Measurements from ENCODE around the gene ERICH4. TPM values are rescaled to one million over a fixed set of nuclear protein-coding genes. Genes with fewer than 3 reads are reported as not detected.

ERICH4 gene
- total RNA-seq, 1 donor from 2014 or later = not detected

GRCh38 chr19:41439441-41440222, 3.3 kb upstream of the ERICH4 start, which contains the start of gene DMAC2:
DMAC2 (minus strand) TSS chr19:41439912; CDS start chr19:41439899, 13 bp downstream.
- peak; percentile 96 for DNase-seq (ENCODE audit: low read depth)
- H3K4me3 ChIP-seq (ENCODE audit: low read depth, low read length) = peak within 1 kb of the TSS; percentile 60
- TF ChIP-seq CTCF (IDR thresholded peaks at IDR 0.05; ENCODE audit: insufficient read depth, low read length, severe bottlenecking) = peak; percentile 68
- peak; percentile 66 for FAIRE-seq
- no peaks in the 10 kb centered on the region for H3K27me3 ChIP-seq (ENCODE audit: control insufficient read depth, insufficient read depth, low read length)
- H3K36me3 ChIP-seq (ENCODE audit: control insufficient read depth, insufficient read depth, low read length) = peaks cover 6% of the 10 kb centered on the region

GRCh38 chr19:41441321-41441945, 1.5 kb upstream of the ERICH4 start:
- no peak for TF ChIP-seq CTCF (IDR thresholded peaks at IDR 0.05; ENCODE audit: insufficient read depth, low read length, severe bottlenecking)
- peak; percentile 9 for DNase-seq (ENCODE audit: low read depth)

GRCh38 chr19:41443813-41444455, 978 bp downstream of the ERICH4 start:
- Histone ChIP-seq H3K27me3 (ENCODE audit: control insufficient read depth, insufficient read depth, low read length) (no peaks in the 10 kb centered on the region), H3K36me3 (ENCODE audit: control insufficient read depth, insufficient read depth, low read length) (no peaks in the 10 kb centered on the region), H3K4me3 (ENCODE audit: low read depth, low read length) (no peak overlapping the region)
- FAIRE-seq (no peak), DNase-seq (ENCODE audit: low read depth) (no peak)
- TF ChIP-seq CTCF (IDR thresholded peaks at IDR 0.05; ENCODE audit: insufficient read depth, low read length, severe bottlenecking) = no peak

More at GRCh38 chr19:41441321-41441945, 1.5 kb upstream of the ERICH4 start:
- no peak for FAIRE-seq
- Histone ChIP-seq H3K36me3 (ENCODE audit: control insufficient read depth, insufficient read depth, low read length) (peaks cover 3% of the 10 kb centered on the region), H3K4me3 (ENCODE audit: low read depth, low read length) (no peak overlapping the region), H3K27me3 (ENCODE audit: control insufficient read depth, insufficient read depth, low read length) (no peaks in the 10 kb centered on the region)

- FAIRE-seq (no peak), DNase-seq (ENCODE audit: low read depth) (no peak)
- no peaks in the 10 kb centered on the region for H3K36me3 ChIP-seq (ENCODE audit: control insufficient read depth, insufficient read depth, low read length)
- H3K4me3 ChIP-seq (ENCODE audit: low read depth, low read length) = no peak overlapping the region
- no peaks in the 10 kb centered on the region for H3K27me3 ChIP-seq (ENCODE audit: control insufficient read depth, insufficient read depth, low read length)
- no peak for TF ChIP-seq CTCF (IDR thresholded peaks at IDR 0.05; ENCODE audit: insufficient read depth, low read length, severe bottlenecking)
Measured at GRCh38 chr19:41445575-41445974, 2.6 kb downstream of the ERICH4 start.

GRCh38 chr19:41447732-41448332, 4.9 kb downstream of the ERICH4 start:
- no peaks in the 10 kb centered on the region for H3K36me3 ChIP-seq (ENCODE audit: control insufficient read depth, insufficient read depth, low read length)
- TF ChIP-seq CTCF (IDR thresholded peaks at IDR 0.05; ENCODE audit: insufficient read depth, low read length, severe bottlenecking) = no peak
- H3K27me3 ChIP-seq (ENCODE audit: control insufficient read depth, insufficient read depth, low read length) = no peaks in the 10 kb centered on the region
- DNase-seq (ENCODE audit: low read depth) = no peak
- FAIRE-seq = no peak
- no peak overlapping the region for H3K4me3 ChIP-seq (ENCODE audit: low read depth, low read length)
